Peyer's patch (tissue), 4 donors: ENCODE results near the gene RICTOR. TPM values are rescaled to one million over a fixed set of nuclear protein-coding genes. Genes with fewer than 3 reads are reported as not detected.
"Not testable (repeated sequence)": the region's sequence is repeated elsewhere in the genome, so short reads cannot be mapped to it uniquely, and the experiment has no call there.

Source experiments
- DNase-seq, 3 donors: peaks; one replicate each; pipeline ENCODE4 v3.0.0-alpha.2; 2017 to 2019
- H3K27ac ChIP-seq, 4 donors: fragments of 200-600 bp; sonication (generic); one replicate each; pipeline ENCODE4 v1.5.1; 2016 to 2019
- H3K27me3 ChIP-seq, 2 donors: fragments of 200-600 bp; sonication (generic); one replicate each; pipeline ENCODE4 v1.5.1; 2019
- H3K36me3 ChIP-seq, 3 donors: fragments of 200-600 bp; sonication (generic); one replicate each; pipeline ENCODE4 v1.5.1; 2016 to 2019
- H3K4me1 ChIP-seq, 4 donors: fragments of 200-600 bp; sonication (generic); one replicate each; pipeline ENCODE4 v1.5.1; 2016 to 2019
- H3K4me3 ChIP-seq, 4 donors: fragments of 200-600 bp; sonication (generic); 1 replicate in 3 of 4; 2 replicates in 1 of 4; pipeline ENCODE4 v1.5.1; 2016 to 2019; ENCODE audit warnings: mild to moderate bottlenecking in 1 of 4
- H3K9me3 ChIP-seq, 4 donors: fragments of 200-600 bp; sonication (generic); one replicate each; pipeline ENCODE4 v1.5.1; 2016 to 2019; ENCODE audit warnings: mild to moderate bottlenecking in 1 of 4
- POLR2A ChIP-seq, 2 donors: fragments of 450-650 bp; IDR thresholded peaks; one replicate each; pipeline ENCODE4 v1.5.1; 2017; ENCODE audit warnings: antibody characterized with exemption in 2 of 2, mild to moderate bottlenecking in 2 of 2, moderate library complexity in 2 of 2
- total RNA-seq, 4 donors: library from RNA; depleted of rRNA; stranded (reverse); fragments of >200 nt; gene quantifications; one replicate each; pipeline ENCODE4 v1.1.0, GENCODE V29; 2016
- TF ChIP-seq, protein P1 (sequence below), 6 experiments: fragments of 450-650 bp in 4 of 6; fragments of 200-600 bp in 2 of 6; sonication (generic) in 1 of 6; IDR thresholded peaks; one replicate each; pipeline ENCODE4 v1.5.1; 2017 to 2019; ENCODE audit warnings: antibody characterized with exemption in 6 of 6, mild to moderate bottlenecking in 3 of 6, moderate library complexity in 1 of 6

The RICTOR gene
- total RNA-seq, 4 donors from 2014 or later: 27.0 to 48.7 (median 33.5) TPM

DNA sequence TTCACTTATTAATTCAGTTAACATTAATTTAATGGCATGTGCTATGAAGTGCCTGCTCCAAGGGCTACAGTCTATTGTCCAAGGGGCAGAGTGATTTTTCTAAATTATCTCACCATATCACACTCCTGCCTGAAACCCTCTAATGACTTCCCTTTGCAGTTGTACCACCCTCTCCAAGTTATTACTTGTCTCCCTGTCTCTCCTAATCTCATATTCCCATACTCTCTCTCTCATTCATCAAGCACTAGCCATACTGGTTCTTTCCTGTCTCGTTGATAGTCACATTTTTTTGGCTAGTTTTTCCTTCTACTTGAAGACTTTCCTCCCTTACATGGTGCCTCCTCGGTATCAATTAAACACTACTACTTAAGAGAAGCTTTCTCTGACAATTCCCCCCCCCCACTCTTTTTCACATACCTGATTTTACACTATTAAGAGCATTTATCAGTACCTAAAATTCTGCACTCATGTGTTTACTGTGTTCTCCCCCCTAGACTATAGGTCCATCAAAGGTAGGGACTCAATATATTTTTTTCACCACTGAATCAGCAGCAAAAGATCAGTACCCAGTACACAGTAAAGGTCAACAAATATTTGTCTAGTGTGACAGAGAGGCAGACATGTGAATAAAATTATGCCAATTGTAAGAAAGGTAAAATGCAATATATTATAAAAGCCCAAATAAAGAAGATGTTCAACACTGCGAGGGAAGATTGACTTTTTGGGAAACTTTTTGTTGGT lies 19.0 kb downstream of the RICTOR start:
- Histone ChIP-seq H3K36me3 (no peaks in the 10 kb centered on the region), H3K27me3 (no peaks in the 10 kb centered on the region), H3K9me3 (no peaks in the 10 kb centered on the region), H3K4me1 (no peaks in the 10 kb centered on the region), H3K27ac (no peak overlapping the region), H3K4me3 (no peak overlapping the region)
- DNase-seq: no peak
- no peak for TF ChIP-seq POLR2A (IDR thresholded peaks at IDR 0.05)
- TF ChIP-seq, protein P1, sequence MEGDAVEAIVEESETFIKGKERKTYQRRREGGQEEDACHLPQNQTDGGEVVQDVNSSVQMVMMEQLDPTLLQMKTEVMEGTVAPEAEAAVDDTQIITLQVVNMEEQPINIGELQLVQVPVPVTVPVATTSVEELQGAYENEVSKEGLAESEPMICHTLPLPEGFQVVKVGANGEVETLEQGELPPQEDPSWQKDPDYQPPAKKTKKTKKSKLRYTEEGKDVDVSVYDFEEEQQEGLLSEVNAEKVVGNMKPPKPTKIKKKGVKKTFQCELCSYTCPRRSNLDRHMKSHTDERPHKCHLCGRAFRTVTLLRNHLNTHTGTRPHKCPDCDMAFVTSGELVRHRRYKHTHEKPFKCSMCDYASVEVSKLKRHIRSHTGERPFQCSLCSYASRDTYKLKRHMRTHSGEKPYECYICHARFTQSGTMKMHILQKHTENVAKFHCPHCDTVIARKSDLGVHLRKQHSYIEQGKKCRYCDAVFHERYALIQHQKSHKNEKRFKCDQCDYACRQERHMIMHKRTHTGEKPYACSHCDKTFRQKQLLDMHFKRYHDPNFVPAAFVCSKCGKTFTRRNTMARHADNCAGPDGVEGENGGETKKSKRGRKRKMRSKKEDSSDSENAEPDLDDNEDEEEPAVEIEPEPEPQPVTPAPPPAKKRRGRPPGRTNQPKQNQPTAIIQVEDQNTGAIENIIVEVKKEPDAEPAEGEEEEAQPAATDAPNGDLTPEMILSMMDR (IDR thresholded peaks at IDR 0.05): no peak

DNA sequence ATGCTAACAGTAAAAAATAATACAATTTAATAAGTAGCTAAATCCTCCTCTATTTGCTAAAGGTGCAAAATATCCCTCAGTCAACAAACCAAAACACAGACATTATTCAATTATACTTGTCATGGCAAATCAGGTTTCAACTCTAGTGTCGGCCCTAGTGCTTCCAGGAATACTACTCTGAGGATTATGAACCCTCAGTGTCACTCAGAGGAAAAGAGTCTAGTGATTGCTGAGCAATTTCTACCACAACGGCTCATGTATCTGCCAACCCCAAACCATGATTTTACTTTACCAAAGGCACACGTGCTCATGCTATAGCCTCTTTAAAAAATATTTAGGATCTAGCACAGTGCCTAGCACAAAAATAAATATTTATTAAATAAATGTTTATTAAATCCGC lies 21.0 kb downstream of the RICTOR start:
- TF ChIP-seq, protein P1 (IDR thresholded peaks at IDR 0.05): no peak
- no peak for TF ChIP-seq POLR2A (IDR thresholded peaks at IDR 0.05)
- no peak for DNase-seq
- Histone ChIP-seq H3K27me3 (no peaks in the 10 kb centered on the region), H3K4me1 (peaks cover 0 to 4% (median 0%) of the 10 kb centered on the region in 4 donors), H3K4me3 (no peak overlapping the region), H3K9me3 (no peaks in the 10 kb centered on the region), H3K36me3 (no peaks in the 10 kb centered on the region), H3K27ac (no peak overlapping the region)

DNA sequence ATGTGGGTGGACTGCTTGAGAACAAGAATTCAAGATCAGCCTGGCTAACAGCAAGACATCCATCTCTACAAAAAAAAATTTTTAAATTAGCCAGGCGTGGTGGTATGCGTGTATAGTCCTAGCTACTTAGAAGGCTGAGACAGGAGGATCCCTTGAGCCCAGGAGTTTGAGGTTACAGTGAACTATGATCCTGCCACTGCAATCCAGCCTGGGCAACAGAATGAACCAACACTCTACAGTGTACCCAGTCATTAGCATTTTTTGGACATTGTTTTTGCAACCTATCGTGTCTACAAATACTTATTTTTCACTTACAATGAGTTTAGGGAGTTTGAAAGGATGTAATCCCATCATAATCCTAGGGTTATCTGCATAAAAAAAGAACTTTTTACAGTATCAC lies 22.1 kb downstream of the RICTOR start:
- H3K4me1 ChIP-seq: peaks cover 0 to 4% (median 0%) of the 10 kb centered on the region in 4 donors
- no peaks in the 10 kb centered on the region for H3K36me3 ChIP-seq
- DNase-seq: no peak
- no peak overlapping the region for H3K4me3 ChIP-seq
- TF ChIP-seq, protein P1 (IDR thresholded peaks at IDR 0.05): no peak
- TF ChIP-seq POLR2A (IDR thresholded peaks at IDR 0.05): no peak
- H3K27ac ChIP-seq: no peak overlapping the region
- no peaks in the 10 kb centered on the region for H3K9me3 ChIP-seq
- no peaks in the 10 kb centered on the region for H3K27me3 ChIP-seq

DNA sequence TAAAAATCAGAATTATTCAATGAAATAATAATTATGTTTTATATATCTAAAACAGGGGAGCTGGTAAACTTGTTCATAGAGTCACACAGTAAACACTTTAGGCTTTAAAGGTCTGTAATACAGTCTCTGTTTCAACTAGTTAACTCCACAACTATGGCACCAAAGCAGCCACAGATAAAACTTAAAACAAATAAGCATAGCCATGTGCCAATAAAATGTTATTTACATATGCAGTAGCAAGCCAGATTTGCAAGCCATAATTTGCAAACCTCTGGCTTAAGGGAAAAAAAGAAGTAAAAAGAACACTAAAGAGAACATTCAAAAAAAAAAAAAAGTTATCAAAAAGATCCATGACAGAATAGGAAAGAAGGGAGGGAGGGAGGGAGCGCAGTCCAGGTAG lies 24.9 kb downstream of the RICTOR start:
- Histone ChIP-seq H3K27ac (no peak overlapping the region), H3K4me3 (no peak overlapping the region), H3K4me1 (peaks cover 0 to 7% (median 0%) of the 10 kb centered on the region in 4 donors), H3K27me3 (no peaks in the 10 kb centered on the region), H3K9me3 (no peaks in the 10 kb centered on the region), H3K36me3 (no peaks in the 10 kb centered on the region)
- DNase-seq: no peak
- TF ChIP-seq, protein P1 (IDR thresholded peaks at IDR 0.05): no peak
- no peak for TF ChIP-seq POLR2A (IDR thresholded peaks at IDR 0.05)

DNA sequence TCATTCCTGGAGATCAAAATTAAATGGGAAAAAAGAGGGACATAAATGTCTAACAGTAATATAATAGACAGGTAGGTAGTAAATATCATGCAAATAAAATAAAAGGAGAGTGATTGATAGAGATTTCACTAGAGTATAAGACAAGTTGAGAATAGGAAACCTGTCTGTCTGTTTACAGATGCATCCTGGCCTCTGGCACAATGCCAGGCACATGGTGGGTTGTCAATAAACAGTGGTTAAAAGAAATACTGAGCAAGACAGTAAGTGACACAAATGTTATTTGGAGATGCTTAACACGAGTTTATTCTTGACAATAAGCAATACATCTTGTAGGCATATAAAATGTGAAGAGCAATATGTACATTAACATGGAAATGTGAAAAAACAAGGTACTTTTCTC lies 33.3 kb downstream of the RICTOR start:
- no peak for TF ChIP-seq POLR2A (IDR thresholded peaks at IDR 0.05)
- TF ChIP-seq, protein P1 (IDR thresholded peaks at IDR 0.05): no peak
- DNase-seq: peak in 1 of 3 donors; percentile 56
- no peak overlapping the region for H3K4me3 ChIP-seq
- H3K9me3 ChIP-seq: no peaks in the 10 kb centered on the region
- no peak overlapping the region for H3K27ac ChIP-seq
- H3K4me1 ChIP-seq: peaks cover 0 to 3% (median 0%) of the 10 kb centered on the region in 4 donors
- no peaks in the 10 kb centered on the region for H3K27me3 ChIP-seq
- no peaks in the 10 kb centered on the region for H3K36me3 ChIP-seq

DNA sequence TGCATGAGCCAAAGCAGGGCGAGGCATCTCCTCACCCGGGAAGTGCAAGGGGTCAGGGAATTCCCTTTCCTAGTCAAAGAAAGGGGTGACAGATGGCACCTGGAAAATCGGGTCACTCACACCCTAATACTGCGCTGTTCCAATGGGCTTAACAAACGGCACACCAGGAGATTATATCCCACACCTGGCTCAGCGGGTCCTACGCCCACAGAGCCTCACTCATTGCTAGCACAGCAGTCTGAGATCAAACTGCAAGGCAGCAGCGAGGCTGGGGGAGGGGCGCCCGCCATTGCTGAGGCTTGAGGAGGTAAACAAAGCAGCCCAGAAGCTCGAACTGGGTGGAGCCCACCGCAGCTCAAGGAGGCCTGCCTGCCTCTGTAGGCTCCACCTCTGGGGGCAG lies 39.7 kb downstream of the RICTOR start:
- not testable (repeated sequence) for DNase-seq, H3K4me3 ChIP-seq, H3K27me3 ChIP-seq, H3K9me3 ChIP-seq, H3K36me3 ChIP-seq, H3K27ac ChIP-seq, H3K4me1 ChIP-seq
